ENCODE results near the gene TMC5. TPM values are rescaled to one million over a fixed set of nuclear protein-coding genes. Genes with fewer than 3 reads are reported as not detected.

The TMC5 gene
- total and polyA plus RNA-seq, 2 of the 13 experiments (the other 11 are each of a cell fraction or from before 2014, with no cell fraction given): 0.09 to 0.41 TPM

DNA sequence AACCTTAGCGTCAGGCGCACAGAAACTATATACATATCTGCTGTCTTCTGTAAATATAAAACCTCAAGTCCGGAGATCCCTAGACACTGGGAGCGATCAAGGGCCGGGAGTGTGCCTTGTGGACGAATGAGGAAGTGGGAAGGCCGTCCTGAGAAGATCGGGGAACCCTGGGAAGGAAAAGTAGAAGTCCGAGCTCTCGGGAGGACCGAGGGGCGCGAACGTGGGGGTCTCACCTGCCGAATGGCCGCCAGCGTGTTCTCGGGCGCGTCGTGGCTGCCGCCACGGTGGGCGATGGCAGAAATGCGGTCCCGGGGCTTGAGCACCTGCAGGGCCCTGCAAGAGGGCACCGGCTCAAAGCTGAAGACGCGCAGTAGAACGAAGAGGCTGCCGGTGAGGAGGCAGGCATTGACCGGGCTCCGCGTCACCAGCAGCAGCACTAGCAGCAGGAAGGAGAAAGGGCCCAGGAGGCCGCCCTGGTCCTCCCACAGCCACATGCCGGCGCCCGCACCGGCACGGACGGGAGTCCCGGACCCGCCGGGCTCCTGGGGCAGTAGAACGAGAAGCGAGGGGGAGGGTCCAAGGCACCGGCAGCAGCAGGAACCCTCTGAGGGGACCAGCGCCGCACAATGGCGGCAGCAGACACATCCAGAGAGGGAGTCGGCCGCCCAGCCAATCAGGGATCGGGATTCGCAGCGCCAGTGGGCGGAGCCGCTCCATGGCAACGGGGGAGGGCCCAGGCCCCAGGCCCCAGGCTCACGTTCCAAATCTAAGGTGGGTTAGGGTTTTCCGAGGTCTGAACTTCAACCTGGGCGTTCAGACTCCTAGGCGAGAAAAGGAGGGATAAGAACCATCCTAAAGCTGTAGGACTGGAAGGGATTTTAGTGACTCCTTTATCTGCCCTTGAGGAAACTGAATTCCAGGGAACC is 104.1 kb downstream of the TMC5 start, which contains the start of gene GDE1 (continued):
- TF ChIP-seq SIN3A (IDR thresholded peaks at IDR 0.05; ENCODE audit: borderline replicate concordance, low read depth, low read length) (peak; percentile 97; the same call in 1 of the 2 replicates), ZFP90 (CRISPR knock-in tag; IDR thresholded peaks at IDR 0.05; ENCODE audit: borderline replicate concordance) (no peak; the same call in 1 of the 2 replicates), SP2 (CRISPR knock-in tag; IDR thresholded peaks at IDR 0.05) (peak; percentile 76; the same call in 1 of the 2 replicates), ETV5 (CRISPR knock-in tag; IDR thresholded peaks at IDR 0.05; ENCODE audit: borderline replicate concordance) (no peak; the same call in none of the 2 replicates)

GRCh38 chr16:19522397-19522732 is 104.7 kb downstream of the TMC5 start:
- FAIRE-seq: no peak
- H3K36me3 ChIP-seq (replicated peaks in 1 of 2; ENCODE audit: control insufficient read depth in 1 of 2, insufficient read depth in 2 of 2, low read length in 2 of 2): peaks cover 1% of the 10 kb centered on the region in 2 experiments; a peak in 1 of 5 replicates
- H3K4me1 ChIP-seq (ENCODE audit: insufficient read depth, low read length): peaks cover 65% of the 10 kb centered on the region
- H2AFZ ChIP-seq (ENCODE audit: low read length): peak overlapping the region; percentile 62
- peaks cover 51% of the 10 kb centered on the region for H3K79me2 ChIP-seq (ENCODE audit: insufficient read depth, low read length)
- peak overlapping the region; percentile 49; the same call in 1 of the 2 replicates for H3K9ac ChIP-seq (ENCODE audit: insufficient read depth, low read depth, low read length)
- no peaks in the 10 kb centered on the region for H3K9me3 ChIP-seq (ENCODE audit: low read length)
- no peaks in the 10 kb centered on the region for H4K20me1 ChIP-seq (ENCODE audit: insufficient read depth, low read length)
- no peak for ATAC-seq
- H3K27ac ChIP-seq (ENCODE audit: extremely low read length, insufficient read depth, low read length): peak overlapping the region; percentile 3
- ChIA-PET CTCF (ENCODE audit: low intra/inter-chr PET ratio, low total read pairs) (no interaction called here), POLR2A (no interaction called here)
- intact Hi-C loops (cut with micrococcal nuclease; ENCODE audit: unreplicated experiment): loop anchor here (2.0 to 10.0 kb wide), 2 partner anchors 32 to 728 kb away; partner anchors contain the start of genes RPS15A and VPS35L
- H3K4me3 ChIP-seq (replicated peaks in 1 of 3; ENCODE audit: insufficient read depth in 1 of 3, low read depth in 2 of 3, low read length in 3 of 3): peak overlapping the region; percentile 94 to 100 (median 95)
- no peak for DNase-seq (ENCODE audit: low spot score)
- no TSS peak for BruUV-seq (replicated peaks)
- no peaks in the 10 kb centered on the region; a peak in 1 of 5 replicates for H3K27me3 ChIP-seq (ENCODE audit: control insufficient read depth in 1 of 2, insufficient read depth in 2 of 2, low read length in 2 of 2)
- in situ Hi-C loops (cut with HindIII; ENCODE audit: extremely low pct_ligation_motif_present, low pct_unique_long_range_greater_than_20kb): no loop called here
- H3K4me2 ChIP-seq (ENCODE audit: low read depth, low read length): peak overlapping the region; percentile 90
- 2% methylated on average over 5 of the region's 5 CpGs for WGBS (ENCODE audit: low lambda C conversion rate)
- peak; percentile 20; the same call in 1 of the 2 replicates for TF ChIP-seq PAWR (CRISPR knock-in tag; IDR thresholded peaks at IDR 0.05; ENCODE audit: borderline replicate concordance)
- 0 out of 2 replicates have a peak, but pooled peaks have one; percentile 56 for TF ChIP-seq KIAA2018 (CRISPR knock-in tag; IDR thresholded peaks at IDR 0.05; ENCODE audit: borderline replicate concordance)
- TF ChIP-seq JUN (CRISPR knock-in tag; IDR thresholded peaks at IDR 0.05): 0 out of 2 replicates have a peak, but pooled peaks have one; percentile 32
- TF ChIP-seq IKZF1 (IDR thresholded peaks at IDR 0.05): no peak
- 0 out of 2 replicates have a peak, but pooled peaks have one; percentile 1 for TF ChIP-seq ZNF430 (CRISPR knock-in tag; IDR thresholded peaks at IDR 0.05)
- no peak for TF ChIP-seq ZNF138 (CRISPR knock-in tag; IDR thresholded peaks at IDR 0.05; ENCODE audit: low read depth)
- TF ChIP-seq ZNF510 (CRISPR knock-in tag; IDR thresholded peaks at IDR 0.05; ENCODE audit: low read depth): 0 out of 2 replicates have a peak, but pooled peaks have one; percentile 12
- TF ChIP-seq ZNF564 (CRISPR knock-in tag; IDR thresholded peaks at IDR 0.05): 0 out of 2 replicates have a peak, but pooled peaks have one; percentile 16
- TF ChIP-seq ZEB1 (IDR thresholded peaks at IDR 0.05; ENCODE audit: insufficient replicate concordance, low read depth): peak; percentile 3
